Glutamatergic neuron (in vitro differentiated cells): Measurements from ENCODE around the gene CCDC134. TPM values are rescaled to one million over a fixed set of nuclear protein-coding genes. Genes with fewer than 3 reads are reported as not detected.
"Not testable (repeated sequence)": the region's sequence is repeated elsewhere in the genome, so short reads cannot be mapped to it uniquely, and the experiment has no call there.

Experiments
- DNase-seq: peaks from one replicate; pipeline ENCODE4 v3.0.0; 2022
- H3K27ac Mint-ChIP-seq: one replicate; pipeline ENCODE4 v1.8.0; 2020; ENCODE audit warnings: mild to moderate bottlenecking, mixed read lengths, inconsistent platforms; ENCODE audit not compliant: unreplicated experiment
- H3K27me3 Mint-ChIP-seq: one replicate; pipeline ENCODE4 v1.8.0; 2020; ENCODE audit warnings: mild to moderate bottlenecking, moderate library complexity, mixed read lengths, inconsistent platforms; ENCODE audit not compliant: unreplicated experiment
- H3K36me3 Mint-ChIP-seq: one replicate; pipeline ENCODE4 v1.8.0; 2020; ENCODE audit warnings: mild to moderate bottlenecking, mixed read lengths, inconsistent platforms; ENCODE audit not compliant: unreplicated experiment
- H3K4me1 Mint-ChIP-seq: one replicate; pipeline ENCODE4 v1.8.0; 2020; ENCODE audit warnings: mild to moderate bottlenecking, low read depth, mixed read lengths, inconsistent platforms; ENCODE audit not compliant: unreplicated experiment
- H3K4me3 Mint-ChIP-seq: one replicate; pipeline ENCODE4 v1.8.0; 2020; ENCODE audit warnings: mild to moderate bottlenecking, mixed read lengths, inconsistent platforms; ENCODE audit not compliant: unreplicated experiment
- H3K9me3 Mint-ChIP-seq: one replicate; pipeline ENCODE4 v1.8.0; 2020; ENCODE audit warnings: mild to moderate bottlenecking, moderate library complexity, mixed read lengths, inconsistent platforms; ENCODE audit not compliant: unreplicated experiment
- CTCF ChIP-seq: fragments of 200-600 bp; sonication (generic); IDR thresholded peaks from one replicate; pipeline ENCODE4 v1.5.0; 2021; ENCODE audit not compliant: partially characterized antibody, unreplicated experiment
- total RNA-seq: library from RNA; stranded (reverse); fragmentation: NEBNext Ultra II Directional; extraction: Animal tissue kit (Norgen Biotek cat#: 25700); gene quantifications from one replicate; pipeline ENCODE4 v1.2.1, GENCODE V29; 2021; ENCODE audit not compliant: unreplicated experiment

CCDC134 gene
- total RNA-seq, 1 donor from 2014 or later: 9.4 TPM

GRCh38 chr22:41831828-41832552, 31.5 kb downstream of the CCDC134 start:
- Mint-ChIP-seq H3K36me3 (peaks cover 6% of the 10 kb centered on the region), H3K27me3 (peaks cover 12% of the 10 kb centered on the region), H3K4me3 (peak overlapping the region; percentile 87), H3K9me3 (peaks cover 19% of the 10 kb centered on the region), H3K4me1 (peaks cover 20% of the 10 kb centered on the region), H3K27ac (peak overlapping the region; percentile 99)
- no peak for TF ChIP-seq CTCF
- no peak for DNase-seq

- Mint-ChIP-seq H3K27ac (peak within 1 kb of the TSS; percentile 99), H3K9me3 (peaks cover 19% of the 10 kb centered on the region), H3K27me3 (peaks cover 12% of the 10 kb centered on the region), H3K4me1 (peaks cover 19% of the 10 kb centered on the region), H3K36me3 (peaks cover 6% of the 10 kb centered on the region), H3K4me3 (peak within 1 kb of the TSS; percentile 98)
- no peak for TF ChIP-seq CTCF
- DNase-seq: peak; percentile 99
Measured at GRCh38 chr22:41832553-41833368, 32.3 kb downstream of the CCDC134 start, which contains the start of gene SREBF2. Gene SREBF2 (plus strand): TSS chr22:41833105. CDS start chr22:41833271, 166 bp downstream.

GRCh38 chr22:41833369-41834004, 33.0 kb downstream of the CCDC134 start:
- Mint-ChIP-seq H3K4me1 (peaks cover 21% of the 10 kb centered on the region), H3K4me3 (peak overlapping the region; percentile 98), H3K27me3 (peaks cover 12% of the 10 kb centered on the region), H3K27ac (peak overlapping the region; percentile 96), H3K36me3 (peaks cover 12% of the 10 kb centered on the region), H3K9me3 (peaks cover 19% of the 10 kb centered on the region)
- peak; percentile 60 for DNase-seq
- no peak for TF ChIP-seq CTCF

GRCh38 chr22:41834005-41834944, 33.8 kb downstream of the CCDC134 start:
- H3K4me3 Mint-ChIP-seq: peak overlapping the region; percentile 98
- H3K27ac Mint-ChIP-seq: peak overlapping the region; percentile 96
- no peak for TF ChIP-seq CTCF
- peaks cover 17% of the 10 kb centered on the region for H3K9me3 Mint-ChIP-seq
- peaks cover 17% of the 10 kb centered on the region for H3K4me1 Mint-ChIP-seq
- peaks cover 17% of the 10 kb centered on the region for H3K36me3 Mint-ChIP-seq
- peaks cover 12% of the 10 kb centered on the region for H3K27me3 Mint-ChIP-seq
- no peak for DNase-seq

GRCh38 chr22:41835462-41835861, 35.0 kb downstream of the CCDC134 start:
- Mint-ChIP-seq H3K4me1 (peaks cover 18% of the 10 kb centered on the region), H3K9me3 (peaks cover 15% of the 10 kb centered on the region), H3K36me3 (peaks cover 19% of the 10 kb centered on the region), H3K4me3 (peak overlapping the region; percentile 38), H3K27me3 (peaks cover 12% of the 10 kb centered on the region)
- not testable (repeated sequence) for DNase-seq, H3K27ac Mint-ChIP-seq
